NCI-H774 (cell line): ENCODE results near the gene TMC4.

Experiments
- DNase-seq: peaks from one replicate; lab custom pipeline; 2025; lab: John Stamatoyannopoulos, UW

The TMC4 gene

DNA sequence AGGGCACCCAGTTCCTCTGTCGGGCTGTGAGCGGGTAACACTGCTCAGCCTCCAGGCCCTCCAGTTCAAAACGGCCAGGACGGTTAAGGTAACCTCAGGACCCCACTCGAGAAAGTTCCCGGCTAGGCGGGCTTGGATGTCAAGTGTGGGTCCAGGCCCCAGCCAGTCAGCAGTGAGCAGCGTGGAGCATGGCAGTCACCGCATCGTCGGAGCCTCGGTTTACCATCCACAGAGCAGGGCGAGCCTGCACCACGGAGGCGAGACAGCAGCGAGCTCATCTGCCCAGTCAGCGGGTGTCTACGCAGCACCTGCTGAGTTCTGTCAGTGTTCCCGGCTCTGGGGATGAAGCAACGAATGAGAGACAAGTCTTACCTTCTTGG is 43.4 kb downstream of the TMC4 start:
- no peak for DNase-seq

DNA sequence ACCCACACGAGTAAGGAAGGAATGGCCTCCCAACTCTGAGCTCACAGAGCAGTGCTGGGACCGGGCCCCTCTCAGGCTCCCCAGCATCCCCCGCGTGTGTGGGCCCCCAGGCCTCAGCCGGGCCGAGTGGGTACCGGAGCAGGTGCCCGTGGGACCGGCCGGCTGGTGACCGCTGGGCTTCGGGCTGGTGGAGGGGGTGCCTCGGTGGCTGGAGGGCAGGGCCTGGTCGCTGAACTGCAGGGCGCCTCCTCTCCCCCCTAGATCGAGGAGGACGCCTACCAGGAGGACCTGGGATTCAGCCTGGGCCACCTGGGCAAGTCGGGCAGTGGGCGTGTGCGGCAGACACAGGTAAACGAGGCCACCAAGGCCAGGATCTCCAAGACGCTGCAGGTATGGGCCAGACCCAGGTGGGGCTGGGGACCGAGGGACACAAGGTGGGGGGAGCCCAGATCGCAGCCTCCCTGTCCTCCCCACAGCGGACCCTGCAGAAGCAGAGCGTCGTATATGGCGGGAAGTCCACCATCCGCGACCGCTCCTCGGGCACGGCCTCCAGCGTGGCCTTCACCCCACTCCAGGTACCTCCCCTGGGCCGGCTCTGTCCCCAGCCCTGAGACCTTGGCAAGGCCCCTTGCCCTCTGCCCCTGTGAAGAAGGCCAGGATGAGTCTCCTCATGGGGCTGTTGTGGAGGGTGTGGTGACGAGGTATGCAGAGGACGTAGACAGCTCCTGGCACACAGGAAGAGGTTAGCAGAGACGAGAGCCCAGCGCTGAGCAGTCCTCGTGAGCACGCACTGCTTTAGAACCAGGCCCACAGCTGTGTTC is 44.0 kb downstream of the TMC4 start:
- DNase-seq: no peak

DNA sequence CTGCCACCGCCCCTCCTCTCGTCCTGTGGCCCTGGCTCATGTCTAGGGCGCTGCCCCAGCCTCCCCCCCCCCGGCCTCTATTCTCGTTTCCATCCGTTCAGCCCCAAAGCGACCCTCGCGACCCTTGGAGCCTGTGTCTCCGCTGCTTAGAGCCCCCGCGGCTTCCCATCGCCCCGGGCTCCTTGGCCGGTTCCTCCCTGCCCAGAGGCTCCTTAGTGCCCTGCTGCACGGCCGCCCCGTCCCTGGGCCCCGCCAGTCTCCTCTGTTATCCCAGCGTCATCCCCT is 44.6 kb downstream of the TMC4 start:
- DNase-seq: no peak

DNA sequence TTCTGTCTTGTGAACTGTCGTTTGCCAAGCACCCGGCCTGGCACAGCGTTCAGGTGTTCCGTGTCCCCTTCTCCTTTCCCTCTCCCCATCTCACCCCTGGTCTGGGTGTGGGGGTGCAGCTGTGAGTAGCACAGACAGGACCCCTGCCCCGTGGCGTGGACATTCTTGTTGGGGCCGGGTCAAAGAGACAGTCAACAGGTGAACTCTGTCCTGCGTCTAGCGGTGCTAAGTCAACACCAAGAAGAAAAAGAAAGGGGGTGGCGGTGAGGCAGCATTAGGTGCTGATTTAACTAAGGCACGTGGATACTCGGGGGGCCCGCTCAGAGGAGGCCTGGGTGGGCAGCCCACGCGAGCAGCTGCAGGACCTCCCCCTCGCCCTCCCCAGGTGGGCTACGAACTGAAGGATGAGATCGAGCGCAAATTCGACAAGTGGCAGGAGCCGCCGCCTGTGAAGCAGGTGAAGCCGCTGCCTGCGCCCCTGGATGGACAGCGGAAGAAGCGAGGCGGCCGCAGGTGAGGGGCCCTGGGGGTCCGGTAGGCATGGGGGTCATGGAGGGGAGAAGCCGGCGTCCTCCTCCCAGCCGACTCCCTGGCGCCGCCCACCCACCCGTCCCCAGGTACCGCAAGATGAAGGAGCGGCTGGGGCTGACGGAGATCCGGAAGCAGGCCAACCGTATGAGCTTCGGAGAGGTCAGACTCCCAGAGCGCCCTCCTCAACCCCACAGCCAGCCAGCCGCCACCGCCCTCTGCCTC is 45.1 kb downstream of the TMC4 start:
- no peak for DNase-seq

DNA sequence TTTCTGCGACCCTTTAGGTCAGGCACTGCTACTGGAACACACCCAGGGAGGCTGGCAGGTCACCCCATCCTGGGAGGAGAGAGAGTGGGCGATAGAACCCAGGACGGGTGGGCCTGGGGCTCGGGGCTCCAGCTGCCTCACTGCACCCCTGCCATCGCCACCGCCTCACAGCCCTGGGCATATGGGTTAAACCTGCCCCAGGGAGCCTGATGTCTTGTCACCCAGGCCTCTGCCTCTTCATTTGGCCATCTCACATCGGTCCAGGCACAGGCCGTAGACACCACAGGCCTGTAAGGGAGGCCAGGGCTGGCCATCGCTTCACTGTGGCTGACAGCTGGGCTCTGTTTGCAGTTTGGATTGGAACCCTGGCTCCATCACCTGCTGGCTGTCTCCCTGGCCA is 47.2 kb downstream of the TMC4 start:
- no peak for DNase-seq

DNA sequence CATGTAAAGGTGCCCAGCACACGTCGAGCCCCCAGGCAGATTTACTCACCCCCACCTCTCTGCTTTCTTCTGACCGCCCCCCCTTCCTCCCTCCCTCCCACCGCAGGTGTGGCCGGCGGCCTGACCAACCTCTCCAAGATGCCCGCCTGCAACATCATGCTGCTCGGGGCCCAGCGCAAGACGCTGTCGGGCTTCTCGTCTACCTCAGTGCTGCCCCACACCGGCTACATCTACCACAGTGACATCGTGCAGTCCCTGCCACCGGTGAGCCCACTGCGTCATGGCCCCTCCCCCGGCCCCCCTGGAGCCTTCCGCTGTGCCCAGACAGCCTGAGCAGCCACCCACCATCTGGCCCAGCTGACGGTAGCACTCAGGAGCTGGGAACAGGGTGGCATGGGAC is 48.6 kb downstream of the TMC4 start:
- no peak for DNase-seq

DNA sequence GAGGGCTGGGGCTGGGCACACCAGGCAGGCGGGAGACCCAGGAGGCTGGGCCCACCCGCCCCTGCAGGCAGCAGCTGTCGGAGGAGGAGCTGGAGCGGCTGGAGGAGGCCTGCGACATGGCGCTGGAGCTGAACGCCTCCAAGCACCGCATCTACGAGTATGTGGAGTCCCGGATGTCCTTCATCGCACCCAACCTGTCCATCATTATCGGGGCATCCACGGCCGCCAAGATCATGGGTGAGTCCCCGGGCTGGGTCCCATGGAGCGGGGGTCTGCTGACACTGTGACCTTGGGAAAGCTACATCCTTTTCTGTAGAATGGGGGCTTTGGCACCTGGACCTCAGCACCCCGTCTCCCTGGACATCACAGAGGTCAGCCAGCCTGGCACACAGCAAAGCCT is 49.3 kb downstream of the TMC4 start:
- no peak for DNase-seq

DNA sequence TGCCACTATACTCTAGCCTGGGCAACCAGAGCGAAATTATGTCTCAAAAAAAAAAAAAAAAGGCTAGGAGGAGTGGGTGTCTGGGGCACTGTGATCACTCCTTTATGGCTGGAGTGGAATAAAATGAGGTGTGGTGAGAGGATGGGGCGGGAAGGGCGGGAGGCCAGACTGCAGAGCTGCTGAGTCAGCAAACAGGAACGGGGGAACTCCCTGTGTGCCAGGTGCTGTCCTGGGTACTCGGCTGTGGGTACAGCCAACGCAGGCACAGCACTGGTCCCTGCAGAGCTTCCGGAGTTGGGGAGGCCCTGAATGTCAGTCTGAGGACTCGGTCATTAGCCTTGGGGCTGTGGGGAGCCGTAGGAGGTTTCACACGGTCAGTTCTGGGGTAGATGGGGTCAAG is 51.7 kb downstream of the TMC4 start:
- DNase-seq: no peak

DNA sequence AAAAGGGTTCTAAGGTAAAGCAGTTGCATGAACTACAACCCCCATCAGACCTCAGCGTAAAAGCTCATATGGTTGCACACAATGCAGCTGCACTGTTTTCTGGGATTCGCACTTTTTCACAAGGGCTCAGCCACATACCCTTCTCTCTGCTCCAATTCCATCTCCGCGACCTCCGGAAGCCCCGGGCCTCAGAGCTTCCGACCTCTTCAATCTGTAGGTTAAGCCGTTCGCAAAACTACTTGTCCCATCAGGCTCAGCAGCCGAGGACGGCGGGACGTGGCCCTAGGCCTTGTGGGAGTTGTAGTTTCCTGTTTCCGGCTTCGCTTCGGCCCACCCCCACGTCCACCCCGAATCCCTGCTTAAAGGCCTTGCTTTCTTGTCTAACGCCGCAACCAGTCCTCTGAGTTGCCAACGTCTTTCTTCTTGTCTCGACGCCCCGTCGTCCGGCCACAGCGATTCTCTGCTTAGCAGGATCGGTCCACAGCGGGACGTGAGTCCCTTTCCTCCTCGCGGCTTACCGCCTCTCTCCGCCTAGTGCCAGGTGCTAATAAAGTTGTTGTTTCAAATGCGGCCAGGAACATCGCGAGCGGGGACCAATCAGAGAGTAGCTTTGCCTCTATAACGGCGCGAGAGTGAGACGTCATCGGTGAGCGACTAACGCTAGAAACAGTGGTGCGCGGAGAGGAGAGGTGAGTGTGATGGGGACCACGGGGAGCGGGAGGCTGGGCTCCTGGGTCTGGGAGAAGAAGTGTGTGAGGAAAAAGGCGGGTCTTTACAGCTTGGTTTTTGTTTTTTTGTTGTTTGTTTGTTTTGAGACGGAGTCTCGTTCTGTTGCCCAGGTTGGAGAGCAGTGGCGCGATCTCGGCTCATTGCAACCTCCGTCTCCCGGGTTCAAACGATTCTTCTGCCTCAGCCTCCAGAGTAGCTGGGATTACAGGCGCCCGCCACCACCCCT is 57.6 kb downstream of the TMC4 start, which contains the start of the genes PRPF31 and TFPT:
PRPF31 (plus strand) TSS at position 646 of the 955 bp plus-strand sequence. CDS start 2,525 bp downstream, outside the sequence.
TFPT (minus strand) TSS at position 549 of the 955 bp plus-strand sequence; CDS start at position 161, 388 bp downstream.
- DNase-seq: peak; percentile 97

DNA sequence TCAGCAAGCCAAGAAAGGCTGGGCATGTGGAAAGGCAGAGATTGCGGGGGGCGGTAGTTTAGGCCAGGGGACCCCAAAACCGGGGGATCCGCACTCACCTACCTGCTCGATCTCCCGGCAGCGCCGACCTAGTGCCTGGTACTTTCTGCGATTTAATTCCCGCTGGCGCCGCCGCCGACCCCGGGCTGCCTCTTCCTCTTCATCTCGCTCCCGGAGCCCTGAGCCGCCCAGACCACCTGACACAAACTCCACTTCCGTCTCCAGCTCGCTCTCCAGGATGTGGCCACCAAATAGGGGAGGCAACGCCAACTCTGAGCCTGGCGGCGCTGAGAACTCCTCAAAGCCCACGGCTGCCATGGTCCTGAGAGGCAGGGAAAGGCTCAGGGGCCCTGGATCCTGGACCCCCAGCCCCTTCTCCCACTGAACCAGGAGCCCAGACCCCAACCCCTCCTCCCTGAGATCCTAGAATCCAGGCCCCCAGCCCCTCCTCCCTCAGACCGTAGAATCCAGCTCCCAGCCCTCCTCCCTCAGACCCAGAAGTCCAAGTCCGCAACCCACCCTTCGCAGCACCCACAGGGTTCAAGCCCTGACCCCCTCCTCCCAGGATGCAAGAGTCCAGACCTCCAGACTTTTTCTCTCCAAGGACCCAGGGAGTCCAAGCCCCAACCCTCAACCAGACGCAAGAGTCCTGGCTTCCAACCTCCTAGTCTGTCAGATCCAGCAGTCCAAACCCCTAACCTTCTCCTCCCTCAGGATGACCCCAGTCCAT is 58.4 kb downstream of the TMC4 start:
- DNase-seq: peak; percentile 7
